ENCODE results near the gene RFX1. TPM values are rescaled to one million over a fixed set of nuclear protein-coding genes. Genes with fewer than 3 reads are reported as not detected.
A peak's percentile ranks its signal among the peaks of the same experiment; 100 is the strongest.

The RFX1 gene
- total RNA-seq, 2 donors from 2014 or later = 17.1 to 24.3 TPM

GRCh38 chr19:13966684-13967128 lies 39.4 kb downstream of the RFX1 start:
- no peak overlapping the region for H3K27ac Mint-ChIP-seq
- Histone ChIP-seq H3K4me3 (ENCODE audit: low read length) (no peak overlapping the region), H3K27me3 (ENCODE audit: control insufficient read depth, insufficient read depth, low read length, poor library complexity, severe bottlenecking) (no peaks in the 10 kb centered on the region), H3K9ac (ENCODE audit: extremely low read depth, low read length, poor library complexity, severe bottlenecking) (no peak overlapping the region), H3K9me3 (ENCODE audit: control insufficient read depth, low read length) (no peaks in the 10 kb centered on the region), H3K4me1 (ENCODE audit: control insufficient read depth, insufficient read depth, low read length) (no peaks in the 10 kb centered on the region), H3K27ac (ENCODE audit: low read depth, low read length) (no peak overlapping the region), H3K36me3 (ENCODE audit: control insufficient read depth, insufficient read depth, low read length) (peaks cover 40% of the 10 kb centered on the region)
- DNase-seq = no peak
- TF ChIP-seq, protein P1, sequence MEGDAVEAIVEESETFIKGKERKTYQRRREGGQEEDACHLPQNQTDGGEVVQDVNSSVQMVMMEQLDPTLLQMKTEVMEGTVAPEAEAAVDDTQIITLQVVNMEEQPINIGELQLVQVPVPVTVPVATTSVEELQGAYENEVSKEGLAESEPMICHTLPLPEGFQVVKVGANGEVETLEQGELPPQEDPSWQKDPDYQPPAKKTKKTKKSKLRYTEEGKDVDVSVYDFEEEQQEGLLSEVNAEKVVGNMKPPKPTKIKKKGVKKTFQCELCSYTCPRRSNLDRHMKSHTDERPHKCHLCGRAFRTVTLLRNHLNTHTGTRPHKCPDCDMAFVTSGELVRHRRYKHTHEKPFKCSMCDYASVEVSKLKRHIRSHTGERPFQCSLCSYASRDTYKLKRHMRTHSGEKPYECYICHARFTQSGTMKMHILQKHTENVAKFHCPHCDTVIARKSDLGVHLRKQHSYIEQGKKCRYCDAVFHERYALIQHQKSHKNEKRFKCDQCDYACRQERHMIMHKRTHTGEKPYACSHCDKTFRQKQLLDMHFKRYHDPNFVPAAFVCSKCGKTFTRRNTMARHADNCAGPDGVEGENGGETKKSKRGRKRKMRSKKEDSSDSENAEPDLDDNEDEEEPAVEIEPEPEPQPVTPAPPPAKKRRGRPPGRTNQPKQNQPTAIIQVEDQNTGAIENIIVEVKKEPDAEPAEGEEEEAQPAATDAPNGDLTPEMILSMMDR (conservative IDR thresholded peaks at IDR 0.05) = peak; percentile 5
- peaks cover under 1% of the 10 kb centered on the region for H3K4me1 Mint-ChIP-seq
- no peaks in the 10 kb centered on the region for H3K9me3 Mint-ChIP-seq
- H3K36me3 Mint-ChIP-seq (ENCODE audit: low read depth) = peaks cover 45% of the 10 kb centered on the region
- 94 to 97% methylated on average over 12 to 14 of the region's 14 CpGs for WGBS, 2 experiments (ENCODE audit: insufficient coverage in 1 of 2, insufficient read length in 1 of 2)
- peaks cover 18% of the 10 kb centered on the region for H3K27me3 Mint-ChIP-seq (ENCODE audit: insufficient read depth)
- no peak overlapping the region for H3K4me3 Mint-ChIP-seq

DNA sequence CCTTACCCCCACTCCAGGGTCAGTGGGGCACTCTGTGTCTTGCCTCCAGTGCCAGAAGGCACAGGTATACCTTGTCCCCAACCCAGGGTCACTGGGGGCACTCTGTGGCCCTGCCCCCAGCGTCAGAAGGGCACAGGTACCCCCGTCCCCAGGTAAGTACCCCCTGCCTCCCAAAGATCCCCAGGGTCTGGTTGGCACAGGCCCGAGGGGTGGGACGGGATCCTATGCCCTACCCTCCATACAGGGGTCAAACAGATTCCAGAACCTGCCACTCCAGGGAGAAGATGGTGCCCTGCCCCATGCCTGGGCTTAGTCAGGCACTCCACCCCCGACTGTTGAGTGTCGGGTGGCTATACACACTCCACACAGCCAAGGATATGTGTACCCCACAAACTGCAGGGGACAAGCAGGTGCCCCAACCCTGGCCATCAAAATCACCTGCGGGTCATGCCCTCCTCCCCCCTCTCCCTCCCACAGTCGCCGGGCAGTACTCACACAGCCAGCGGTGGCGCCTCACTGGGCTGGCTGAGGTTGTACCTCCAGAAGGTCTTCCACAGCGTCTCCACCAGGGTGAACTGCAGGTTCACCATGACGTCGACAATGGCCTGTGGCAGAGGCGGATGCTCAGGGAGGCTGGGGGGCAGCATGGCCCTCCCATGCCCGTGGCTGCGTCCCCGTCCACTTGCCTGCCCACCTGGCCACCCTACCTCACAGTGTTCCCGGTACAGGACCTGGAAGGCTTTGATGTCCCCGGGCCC lies 40.0 kb downstream of the RFX1 start:
- Histone ChIP-seq H3K4me3 (ENCODE audit: low read length) (no peak overlapping the region), H3K27ac (ENCODE audit: low read depth, low read length) (no peak overlapping the region), H3K9me3 (ENCODE audit: control insufficient read depth, low read length) (no peaks in the 10 kb centered on the region), H3K36me3 (ENCODE audit: control insufficient read depth, insufficient read depth, low read length) (peaks cover 40% of the 10 kb centered on the region), H3K27me3 (ENCODE audit: control insufficient read depth, insufficient read depth, low read length, poor library complexity, severe bottlenecking) (no peaks in the 10 kb centered on the region), H3K4me1 (ENCODE audit: control insufficient read depth, insufficient read depth, low read length) (no peaks in the 10 kb centered on the region), H3K9ac (ENCODE audit: extremely low read depth, low read length, poor library complexity, severe bottlenecking) (no peak overlapping the region)
- no peak overlapping the region for H3K27ac Mint-ChIP-seq
- peak; percentile 48 for DNase-seq
- peaks cover 18% of the 10 kb centered on the region for H3K27me3 Mint-ChIP-seq (ENCODE audit: insufficient read depth)
- TF ChIP-seq, protein P1 (conservative IDR thresholded peaks at IDR 0.05) = peak; percentile 21
- no peaks in the 10 kb centered on the region for H3K9me3 Mint-ChIP-seq
- H3K36me3 Mint-ChIP-seq (ENCODE audit: low read depth) = peaks cover 45% of the 10 kb centered on the region
- WGBS, 2 experiments (ENCODE audit: insufficient coverage in 1 of 2, insufficient read length in 1 of 2) = 93 to 98% methylated on average over 8 to 20 of the region's 20 CpGs
- H3K4me3 Mint-ChIP-seq = no peak overlapping the region
- H3K4me1 Mint-ChIP-seq = peaks cover 5% of the 10 kb centered on the region

DNA sequence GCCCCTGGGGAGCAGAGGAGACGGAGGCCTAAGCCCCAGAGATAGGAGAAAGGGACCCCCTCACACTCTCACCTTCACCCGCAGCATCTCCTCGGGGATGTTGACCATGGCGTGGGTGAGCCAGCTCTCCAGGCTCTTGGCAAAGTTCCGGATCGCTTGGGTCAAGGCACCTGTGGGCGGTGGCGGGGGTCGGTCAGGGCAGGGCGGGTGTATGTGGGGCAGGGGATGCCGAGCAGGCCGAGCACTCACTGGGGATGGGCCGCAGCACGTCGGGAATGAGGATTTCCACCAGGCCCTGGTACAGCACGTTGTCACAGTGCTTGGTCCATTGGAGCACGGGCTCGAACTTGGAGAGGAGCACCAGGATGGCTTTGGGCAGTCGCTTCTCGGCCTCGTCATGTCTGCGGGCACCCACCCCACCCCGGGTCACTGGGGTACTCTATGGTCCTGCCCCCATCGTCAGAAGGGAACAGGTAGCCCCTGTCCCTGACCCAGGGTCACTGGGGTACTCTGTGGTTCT lies 40.7 kb downstream of the RFX1 start:
- TF ChIP-seq, protein P1 (conservative IDR thresholded peaks at IDR 0.05) = no peak
- Histone ChIP-seq H3K27me3 (ENCODE audit: control insufficient read depth, insufficient read depth, low read length, poor library complexity, severe bottlenecking) (no peaks in the 10 kb centered on the region), H3K4me3 (ENCODE audit: low read length) (no peak overlapping the region), H3K36me3 (ENCODE audit: control insufficient read depth, insufficient read depth, low read length) (peaks cover 44% of the 10 kb centered on the region), H3K9ac (ENCODE audit: extremely low read depth, low read length, poor library complexity, severe bottlenecking) (no peak overlapping the region), H3K27ac (ENCODE audit: low read depth, low read length) (no peak overlapping the region), H3K9me3 (ENCODE audit: control insufficient read depth, low read length) (no peaks in the 10 kb centered on the region), H3K4me1 (ENCODE audit: control insufficient read depth, insufficient read depth, low read length) (no peaks in the 10 kb centered on the region)
- no peak for DNase-seq
- Mint-ChIP-seq H3K9me3 (no peaks in the 10 kb centered on the region), H3K27ac (no peak overlapping the region), H3K4me1 (peaks cover 5% of the 10 kb centered on the region), H3K27me3 (ENCODE audit: insufficient read depth) (peaks cover 18% of the 10 kb centered on the region), H3K36me3 (ENCODE audit: low read depth) (peaks cover 47% of the 10 kb centered on the region), H3K4me3 (no peak overlapping the region)
- WGBS, 2 experiments (ENCODE audit: insufficient coverage in 1 of 2, insufficient read length in 1 of 2) = 93 to 95% methylated on average over 14 to 24 of the region's 24 CpGs

All from endodermal cell (in vitro differentiated cells).